PC-9 (cell line): ENCODE results near the gene CTDP1. TPM values are rescaled to one million over a fixed set of nuclear protein-coding genes. Genes with fewer than 3 reads are reported as not detected.

ENCODE experiments used
- BruUV-seq: library from RNA; stranded (reverse); fragments of 400-500 nt; replicated peaks from 2 replicates; lab custom pipeline; 2021; lab: Mats Ljungman, UMichigan
- CTCF ChIA-PET: fragments of 300-600 bp; sonication (Branson Sonifier 250); formaldehyde crosslinking; loops from one replicate; lab custom pipeline; 2022; ENCODE audit warnings: antibody characterized with exemption; lab: Charles Lee
- POLR2A ChIA-PET: fragments of 300-600 bp; sonication (Branson Sonifier 250); formaldehyde crosslinking; loops from one replicate; lab custom pipeline; 2022; ENCODE audit warnings: antibody characterized with exemption; ENCODE audit not compliant: unreplicated experiment; lab: Charles Lee
- DNase-seq, 2 experiments: peaks; one replicate each; pipeline versions ENCODE4 v3.0.0 to v3.0.0-alpha.2; 2015 to 2022; ENCODE audit warnings: mixed read lengths in 1 of 2
- H2AFZ ChIP-seq: fragments of 200-600 bp; sonication (generic); 2 replicates; pipeline ENCODE4 v1.8.1; 2017; ENCODE audit warnings: antibody characterized with exemption
- H3F3A ChIP-seq: fragments of 200-600 bp; sonication (generic); 2 replicates; pipeline ENCODE4 v1.8.1; 2017; ENCODE audit warnings: antibody characterized with exemption, mild to moderate bottlenecking, low read depth; ENCODE audit not compliant: insufficient read depth
- H3K27ac ChIP-seq: fragments of 200-600 bp; sonication (generic); 2 replicates; pipeline ENCODE4 v1.6.1; 2016; ENCODE audit warnings: mixed run types
- H3K27me3 ChIP-seq: fragments of 200-600 bp; sonication (generic); 2 replicates; pipeline ENCODE4 v1.6.1; 2016; ENCODE audit warnings: low read depth, mixed run types; ENCODE audit not compliant: insufficient read depth
- H3K36me3 ChIP-seq: fragments of 200-600 bp; sonication (generic); 2 replicates; pipeline ENCODE4 v1.6.1; 2016; ENCODE audit warnings: low read depth, mixed run types
- H3K4me1 ChIP-seq: fragments of 200-600 bp; sonication (generic); replicated peaks from 2 replicates; pipeline ENCODE4 v1.6.1; 2016; ENCODE audit warnings: mixed run types; ENCODE audit not compliant: insufficient read depth
- H3K4me2 ChIP-seq: fragments of 200-600 bp; sonication (generic); 2 replicates; pipeline ENCODE4 v1.6.1; 2017; ENCODE audit warnings: mixed run types
- H3K4me3 ChIP-seq: fragments of 200-600 bp; sonication (generic); 2 replicates; pipeline ENCODE4 v1.6.1; 2016; ENCODE audit warnings: mixed run types
- H3K79me2 ChIP-seq: fragments of 200-600 bp; sonication (generic); 2 replicates; pipeline ENCODE4 v1.6.1; 2017; ENCODE audit warnings: low read depth, mixed run types
- H3K9me2 ChIP-seq: fragments of 200-600 bp; sonication (generic); 2 replicates; pipeline ENCODE4 v1.8.1; 2017; ENCODE audit warnings: mild to moderate bottlenecking; ENCODE audit not compliant: insufficient read depth
- H3K9me3 ChIP-seq: fragments of 200-600 bp; sonication (generic); 2 replicates; pipeline ENCODE4 v1.8.1; 2016; ENCODE audit warnings: low read depth; ENCODE audit not compliant: insufficient read depth
- H4K20me1 ChIP-seq: fragments of 200-600 bp; sonication (generic); 2 replicates; pipeline ENCODE4 v1.8.1; 2017; ENCODE audit not compliant: insufficient read depth
- CTCF ChIP-seq: fragments of 200-600 bp; sonication (generic); conservative IDR thresholded peaks from 2 replicates; pipeline ENCODE4 v1.6.1; 2017; ENCODE audit warnings: mixed run types, antibody characterized with exemption, mild to moderate bottlenecking, moderate library complexity
- EZH2 ChIP-seq: fragments of 200-600 bp; sonication (generic); IDR thresholded peaks from 2 replicates; pipeline ENCODE4 v1.8.0; 2017; ENCODE audit warnings: antibody characterized with exemption, low read depth
- intact Hi-C: fragments of 100-400 bp; cut with micrococcal nuclease; formaldehyde crosslinking; loops from one replicate; pipeline ENCODE4 v1.10.0; 2022; ENCODE audit not compliant: unreplicated experiment
- total RNA-seq: library from RNA; stranded (reverse); gene quantifications from 2 replicates; pipeline ENCODE4 v1.2.3, GENCODE V29; 2021

CTDP1 gene
- total RNA-seq, 1 experiment from 2014 or later, result 16.0 TPM

- no peaks in the 10 kb centered on the region for H3K9me2 ChIP-seq
- H3K79me2 ChIP-seq, result no peaks in the 10 kb centered on the region
- BruUV-seq, result no TSS peak
- peaks cover 6% of the 10 kb centered on the region; the same call in 1 of the 2 replicates for H3F3A ChIP-seq
- CTCF ChIA-PET, result no interaction called here
- H3K9me3 ChIP-seq, result no peaks in the 10 kb centered on the region; the same call in 1 of the 2 replicates
- POLR2A ChIA-PET, result no interaction called here
- H3K4me1 ChIP-seq, result peaks cover 3% of the 10 kb centered on the region; the same call in 1 of the 2 replicates
- no peak overlapping the region for H3K4me3 ChIP-seq
- intact Hi-C loops, result no loop called here
- H3K27me3 ChIP-seq, result peaks cover 37% of the 10 kb centered on the region
- no peak overlapping the region for H3K4me2 ChIP-seq
- no peak overlapping the region for H2AFZ ChIP-seq
- no peaks in the 10 kb centered on the region for H3K36me3 ChIP-seq
- DNase-seq, result peak in 1 of 2 experiments; percentile 84
- TF ChIP-seq EZH2, result no peak
- no peak for TF ChIP-seq CTCF
- no peak overlapping the region for H3K27ac ChIP-seq
- no peaks in the 10 kb centered on the region for H4K20me1 ChIP-seq
Observed at GRCh38 chr18:79664525-79665125, 15.0 kb upstream of the CTDP1 start.

- no TSS peak for BruUV-seq
- ChIA-PET CTCF (no interaction called here), POLR2A (no interaction called here)
- peaks cover 6% of the 10 kb centered on the region; the same call in 1 of the 2 replicates for H3F3A ChIP-seq
- peaks cover 3% of the 10 kb centered on the region; the same call in 1 of the 2 replicates for H3K4me1 ChIP-seq
- no peaks in the 10 kb centered on the region for H4K20me1 ChIP-seq
- H3K4me3 ChIP-seq, result no peak overlapping the region
- peaks cover under 1% of the 10 kb centered on the region; the same call in 1 of the 2 replicates for H3K27me3 ChIP-seq
- H3K9me3 ChIP-seq, result no peaks in the 10 kb centered on the region
- no peaks in the 10 kb centered on the region for H3K79me2 ChIP-seq
- H3K27ac ChIP-seq, result no peak overlapping the region
- H2AFZ ChIP-seq, result no peak overlapping the region
- H3K9me2 ChIP-seq, result no peaks in the 10 kb centered on the region
- intact Hi-C loops, result no loop called here
- H3K36me3 ChIP-seq, result no peaks in the 10 kb centered on the region
- no peak for DNase-seq
- H3K4me2 ChIP-seq, result no peak overlapping the region
- TF ChIP-seq EZH2 (no peak), CTCF (no peak)
Observed at GRCh38 chr18:79668203-79668602, 11.4 kb upstream of the CTDP1 start.

- Histone ChIP-seq H3K4me2 (no peak overlapping the region), H3F3A (no peaks in the 10 kb centered on the region), H3K27me3 (no peaks in the 10 kb centered on the region), H3K9me2 (no peaks in the 10 kb centered on the region), H2AFZ (no peak overlapping the region), H3K4me1 (peaks cover 6% of the 10 kb centered on the region), H3K79me2 (peaks cover 14% of the 10 kb centered on the region), H3K4me3 (no peak overlapping the region), H3K36me3 (peaks cover 7% of the 10 kb centered on the region; the same call in 1 of the 2 replicates), H3K9me3 (no peaks in the 10 kb centered on the region), H3K27ac (no peak overlapping the region), H4K20me1 (no peaks in the 10 kb centered on the region)
- no TSS peak for BruUV-seq
- intact Hi-C loops, result no loop called here
- POLR2A ChIA-PET, result no interaction called here
- no peak for DNase-seq
- no peak for TF ChIP-seq CTCF
- no peak for TF ChIP-seq EZH2
- CTCF ChIA-PET, result no interaction called here
Observed at GRCh38 chr18:79672490-79673276, 6.9 kb upstream of the CTDP1 start.
